Renal pelvis (tissue), 4 donors: ENCODE results near the gene KCNC1. TPM values are rescaled to one million over a fixed set of nuclear protein-coding genes. Genes with fewer than 3 reads are reported as not detected.

Experiments used
- DNase-seq: peaks from one replicate; pipeline ENCODE4 v3.0.0-alpha.2; 2013
- polyA plus RNA-seq, 3 donors: library from polyadenylated mRNA; unstranded; fragments of 120-200 nt; gene quantifications; one replicate each; pipeline ENCODE4 v1.2.1, GENCODE V29; 2013; ENCODE audit not compliant: insufficient read length in 3 of 3

The KCNC1 gene
- polyA plus RNA-seq, 3 donors, result 1.1 to 1.8 (median 1.7) TPM

GRCh38 chr11:17773674-17774073, 39.1 kb downstream of the KCNC1 start:
- no peak for DNase-seq

- no peak for DNase-seq
Observed at GRCh38 chr11:17774232-17775034, 39.9 kb downstream of the KCNC1 start.

GRCh38 chr11:17775035-17775348, 40.4 kb downstream of the KCNC1 start:
- DNase-seq, result no peak

- DNase-seq, result no peak
Observed at GRCh38 chr11:17775507-17776211, 41.1 kb downstream of the KCNC1 start.

- DNase-seq, result no peak
Observed at GRCh38 chr11:17776212-17776875, 41.8 kb downstream of the KCNC1 start.

- no peak for DNase-seq
Observed at GRCh38 chr11:17777086-17777737, 42.6 kb downstream of the KCNC1 start.

- DNase-seq, result no peak
Observed at GRCh38 chr11:17777738-17778091, 43.1 kb downstream of the KCNC1 start.

GRCh38 chr11:17778352-17778751, 43.8 kb downstream of the KCNC1 start:
- DNase-seq, result no peak

GRCh38 chr11:17778956-17779860, 44.6 kb downstream of the KCNC1 start:
- no peak for DNase-seq

GRCh38 chr11:17779861-17780594, 45.4 kb downstream of the KCNC1 start:
- no peak for DNase-seq

- DNase-seq, result no peak
Observed at GRCh38 chr11:17780668-17781067, 46.1 kb downstream of the KCNC1 start.

- DNase-seq, result no peak
Observed at GRCh38 chr11:17781221-17781620, 46.6 kb downstream of the KCNC1 start.

- no peak for DNase-seq
Observed at GRCh38 chr11:17781626-17782025, 47.0 kb downstream of the KCNC1 start.

- no peak for DNase-seq
Observed at GRCh38 chr11:17782145-17782544, 47.6 kb downstream of the KCNC1 start.

- no peak for DNase-seq
Observed at GRCh38 chr11:17782603-17783337, 48.2 kb downstream of the KCNC1 start.

GRCh38 chr11:17783878-17784277, 49.3 kb downstream of the KCNC1 start:
- no peak for DNase-seq

GRCh38 chr11:17786824-17787525, 52.4 kb downstream of the KCNC1 start:
- no peak for DNase-seq

- DNase-seq, result no peak
Observed at GRCh38 chr11:17788084-17788483, 53.5 kb downstream of the KCNC1 start.

- no peak for DNase-seq
Observed at GRCh38 chr11:17790453-17790852, 55.9 kb downstream of the KCNC1 start.
